ENCODE results near the gene APOL6.
A peak's percentile ranks its signal among the peaks of the same experiment; 100 is the strongest.

APOL6 gene

GRCh38 chr22:35648066-35649025 is at the start of gene APOL6:
Gene APOL6, plus strand, starts transcription at chr22:35648446. Its CDS starts 7,980 bp downstream, at chr22:35656426.
- peak within 1 kb of the TSS; percentile 82 for H3K4me3 ChIP-seq (ENCODE audit: low read depth, low read length)
- H3K27me3 ChIP-seq (ENCODE audit: insufficient read depth, low read length): no peaks in the 10 kb centered on the region
- peak within 1 kb of the TSS; percentile 48 for H2AFZ ChIP-seq (ENCODE audit: low read length, unreplicated experiment)
- peak within 1 kb of the TSS; percentile 88 for H3K27ac ChIP-seq (ENCODE audit: low read depth, low read length)
- peaks cover 23% of the 10 kb centered on the region for H3K79me2 ChIP-seq (ENCODE audit: control insufficient read depth, insufficient read depth, low read length, unreplicated experiment)
- peaks cover 18% of the 10 kb centered on the region for H3K4me1 ChIP-seq (ENCODE audit: control insufficient read depth, insufficient read depth, low read length, unreplicated experiment)
- no peaks in the 10 kb centered on the region; the same call in 1 of the 2 replicates for H3K36me3 ChIP-seq (ENCODE audit: insufficient read depth, low read length)

GRCh38 chr22:35599364-35599763 is 48.9 kb upstream of the APOL6 start:
- H3K27me3 ChIP-seq (ENCODE audit: insufficient read depth, low read length): no peaks in the 10 kb centered on the region
- H3K27ac ChIP-seq (ENCODE audit: low read depth, low read length): no peak overlapping the region
- H3K79me2 ChIP-seq (ENCODE audit: control insufficient read depth, insufficient read depth, low read length, unreplicated experiment): no peaks in the 10 kb centered on the region
- no peak overlapping the region for H2AFZ ChIP-seq (ENCODE audit: low read length, unreplicated experiment)
- no peaks in the 10 kb centered on the region for H3K36me3 ChIP-seq (ENCODE audit: insufficient read depth, low read length)
- peaks cover 3% of the 10 kb centered on the region for H3K4me1 ChIP-seq (ENCODE audit: control insufficient read depth, insufficient read depth, low read length, unreplicated experiment)
- H3K4me3 ChIP-seq (ENCODE audit: low read depth, low read length): no peak overlapping the region

- H3K27me3 ChIP-seq (ENCODE audit: insufficient read depth, low read length): no peaks in the 10 kb centered on the region
- no peaks in the 10 kb centered on the region for H3K79me2 ChIP-seq (ENCODE audit: control insufficient read depth, insufficient read depth, low read length, unreplicated experiment)
- peaks cover 3% of the 10 kb centered on the region for H3K4me1 ChIP-seq (ENCODE audit: control insufficient read depth, insufficient read depth, low read length, unreplicated experiment)
- H3K27ac ChIP-seq (ENCODE audit: low read depth, low read length): no peak overlapping the region
- H2AFZ ChIP-seq (ENCODE audit: low read length, unreplicated experiment): no peak overlapping the region
- no peaks in the 10 kb centered on the region for H3K36me3 ChIP-seq (ENCODE audit: insufficient read depth, low read length)
- no peak overlapping the region for H3K4me3 ChIP-seq (ENCODE audit: low read depth, low read length)
These were observed 47.8 kb upstream of the APOL6 start for GRCh38 chr22:35600476-35600875.

- Histone ChIP-seq H3K4me1 (ENCODE audit: control insufficient read depth, insufficient read depth, low read length, unreplicated experiment) (peaks cover 3% of the 10 kb centered on the region), H2AFZ (ENCODE audit: low read length, unreplicated experiment) (no peak overlapping the region), H3K27ac (ENCODE audit: low read depth, low read length) (no peak overlapping the region)
These were observed 47.1 kb upstream of the APOL6 start for GRCh38 chr22:35601013-35601580.

GRCh38 chr22:35601743-35602615 is 46.3 kb upstream of the APOL6 start:
- Histone ChIP-seq H3K27ac (ENCODE audit: low read depth, low read length) (no peak overlapping the region), H3K4me1 (ENCODE audit: control insufficient read depth, insufficient read depth, low read length, unreplicated experiment) (peaks cover 3% of the 10 kb centered on the region), H3K79me2 (ENCODE audit: control insufficient read depth, insufficient read depth, low read length, unreplicated experiment) (no peaks in the 10 kb centered on the region), H3K36me3 (ENCODE audit: insufficient read depth, low read length) (no peaks in the 10 kb centered on the region), H2AFZ (ENCODE audit: low read length, unreplicated experiment) (no peak overlapping the region), H3K4me3 (ENCODE audit: low read depth, low read length) (no peak overlapping the region), H3K27me3 (ENCODE audit: insufficient read depth, low read length) (no peaks in the 10 kb centered on the region)

More at GRCh38 chr22:35601013-35601580, 47.1 kb upstream of the APOL6 start:
- Histone ChIP-seq H3K36me3 (ENCODE audit: insufficient read depth, low read length) (no peaks in the 10 kb centered on the region), H3K4me3 (ENCODE audit: low read depth, low read length) (no peak overlapping the region), H3K79me2 (ENCODE audit: control insufficient read depth, insufficient read depth, low read length, unreplicated experiment) (no peaks in the 10 kb centered on the region), H3K27me3 (ENCODE audit: insufficient read depth, low read length) (no peaks in the 10 kb centered on the region)

- H3K79me2 ChIP-seq (ENCODE audit: control insufficient read depth, insufficient read depth, low read length, unreplicated experiment): no peaks in the 10 kb centered on the region
- peaks cover 3% of the 10 kb centered on the region for H3K4me1 ChIP-seq (ENCODE audit: control insufficient read depth, insufficient read depth, low read length, unreplicated experiment)
- no peak overlapping the region for H2AFZ ChIP-seq (ENCODE audit: low read length, unreplicated experiment)
- no peak overlapping the region for H3K4me3 ChIP-seq (ENCODE audit: low read depth, low read length)
- H3K36me3 ChIP-seq (ENCODE audit: insufficient read depth, low read length): no peaks in the 10 kb centered on the region
- no peaks in the 10 kb centered on the region for H3K27me3 ChIP-seq (ENCODE audit: insufficient read depth, low read length)
- no peak overlapping the region for H3K27ac ChIP-seq (ENCODE audit: low read depth, low read length)
These were observed 43.5 kb upstream of the APOL6 start for GRCh38 chr22:35604621-35605368.

- Histone ChIP-seq H3K27ac (ENCODE audit: low read depth, low read length) (no peak overlapping the region), H2AFZ (ENCODE audit: low read length, unreplicated experiment) (no peak overlapping the region), H3K4me1 (ENCODE audit: control insufficient read depth, insufficient read depth, low read length, unreplicated experiment) (peaks cover 3% of the 10 kb centered on the region), H3K27me3 (ENCODE audit: insufficient read depth, low read length) (no peaks in the 10 kb centered on the region), H3K4me3 (ENCODE audit: low read depth, low read length) (no peak overlapping the region), H3K36me3 (ENCODE audit: insufficient read depth, low read length) (no peaks in the 10 kb centered on the region), H3K79me2 (ENCODE audit: control insufficient read depth, insufficient read depth, low read length, unreplicated experiment) (no peaks in the 10 kb centered on the region)
These were observed 42.9 kb upstream of the APOL6 start for GRCh38 chr22:35605369-35605680.

GRCh38 chr22:35605851-35606481 is 42.3 kb upstream of the APOL6 start:
- H3K79me2 ChIP-seq (ENCODE audit: control insufficient read depth, insufficient read depth, low read length, unreplicated experiment): no peaks in the 10 kb centered on the region
- H3K4me1 ChIP-seq (ENCODE audit: control insufficient read depth, insufficient read depth, low read length, unreplicated experiment): peaks cover 3% of the 10 kb centered on the region
- H3K4me3 ChIP-seq (ENCODE audit: low read depth, low read length): no peak overlapping the region
- no peaks in the 10 kb centered on the region for H3K27me3 ChIP-seq (ENCODE audit: insufficient read depth, low read length)
- H3K36me3 ChIP-seq (ENCODE audit: insufficient read depth, low read length): no peaks in the 10 kb centered on the region
- H3K27ac ChIP-seq (ENCODE audit: low read depth, low read length): no peak overlapping the region
- H2AFZ ChIP-seq (ENCODE audit: low read length, unreplicated experiment): no peak overlapping the region

- Histone ChIP-seq H2AFZ (ENCODE audit: low read length, unreplicated experiment) (no peak overlapping the region), H3K4me1 (ENCODE audit: control insufficient read depth, insufficient read depth, low read length, unreplicated experiment) (peaks cover 3% of the 10 kb centered on the region), H3K27me3 (ENCODE audit: insufficient read depth, low read length) (no peaks in the 10 kb centered on the region), H3K27ac (ENCODE audit: low read depth, low read length) (no peak overlapping the region), H3K36me3 (ENCODE audit: insufficient read depth, low read length) (no peaks in the 10 kb centered on the region), H3K79me2 (ENCODE audit: control insufficient read depth, insufficient read depth, low read length, unreplicated experiment) (no peaks in the 10 kb centered on the region), H3K4me3 (ENCODE audit: low read depth, low read length) (no peak overlapping the region)
These were observed 41.3 kb upstream of the APOL6 start for GRCh38 chr22:35606916-35607315.

Data from ACC112 (cell line).